ENCODE measurements around the gene SKAP1. TPM values are rescaled to one million over a fixed set of nuclear protein-coding genes. Genes with fewer than 3 reads are reported as not detected.

Gene SKAP1
- total and polyA plus RNA-seq, 2 of the 13 experiments (the other 11 are each of a cell fraction or from before 2014, with no cell fraction given) = 0.21 TPM; not detected in 1

DNA sequence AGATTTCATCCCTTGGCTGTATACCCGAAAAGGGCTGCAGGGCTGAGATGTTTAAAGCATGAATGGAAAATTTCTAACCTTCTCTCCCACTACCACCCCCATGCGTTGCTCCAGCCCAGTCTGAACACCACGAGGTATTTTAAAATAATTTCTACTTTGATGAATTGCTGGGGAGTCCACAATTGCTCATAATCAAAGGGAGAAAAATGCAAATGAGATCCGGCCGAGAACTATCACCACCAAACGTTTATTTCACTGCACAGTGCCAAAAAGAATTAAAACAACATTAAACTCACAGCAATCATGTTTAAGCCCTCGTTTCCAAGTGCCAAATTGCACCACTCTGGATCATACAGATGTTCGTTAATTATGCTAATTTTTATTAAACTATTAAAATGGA, 285.8 kb downstream of the SKAP1 start:
- no peak overlapping the region for H3K4me2 ChIP-seq (ENCODE audit: low read depth, low read length)
- peaks cover 0 to 27% of the 10 kb centered on the region in 2 experiments; a peak in 3 of 5 replicates for H3K27me3 ChIP-seq (ENCODE audit: control insufficient read depth in 1 of 2, insufficient read depth in 2 of 2, low read length in 2 of 2)
- no peaks in the 10 kb centered on the region for H4K20me1 ChIP-seq (ENCODE audit: insufficient read depth, low read length)
- H3K4me3 ChIP-seq (replicated peaks in 1 of 3; ENCODE audit: insufficient read depth in 1 of 3, low read depth in 2 of 3, low read length in 3 of 3) = no peak overlapping the region
- CTCF ChIA-PET (ENCODE audit: low intra/inter-chr PET ratio, low total read pairs) = no interaction called here
- TF ChIP-seq, protein P1, sequence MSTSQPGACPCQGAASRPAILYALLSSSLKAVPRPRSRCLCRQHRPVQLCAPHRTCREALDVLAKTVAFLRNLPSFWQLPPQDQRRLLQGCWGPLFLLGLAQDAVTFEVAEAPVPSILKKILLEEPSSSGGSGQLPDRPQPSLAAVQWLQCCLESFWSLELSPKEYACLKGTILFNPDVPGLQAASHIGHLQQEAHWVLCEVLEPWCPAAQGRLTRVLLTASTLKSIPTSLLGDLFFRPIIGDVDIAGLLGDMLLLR (CRISPR knock-in tag; IDR thresholded peaks at IDR 0.05) = no peak
- TF ChIP-seq ZNF782 (CRISPR knock-in tag; IDR thresholded peaks at IDR 0.05; ENCODE audit: borderline replicate concordance) = no peak
- no peak for TF ChIP-seq JUN (CRISPR knock-in tag; IDR thresholded peaks at IDR 0.05)
- TF ChIP-seq ZSCAN12 (CRISPR knock-in tag; IDR thresholded peaks at IDR 0.05) = no peak
- TF ChIP-seq ZBTB21 (CRISPR knock-in tag; IDR thresholded peaks at IDR 0.05) = no peak
- H3K79me2 ChIP-seq (ENCODE audit: insufficient read depth, low read length) = no peaks in the 10 kb centered on the region
- no TSS peak for BruUV-seq (replicated peaks)
- POLR2A ChIA-PET = no interaction called here
- H3K9ac ChIP-seq (ENCODE audit: insufficient read depth, low read depth, low read length) = no peak overlapping the region
- no peak overlapping the region for H2AFZ ChIP-seq (ENCODE audit: low read length)
- H3K9me3 ChIP-seq (ENCODE audit: low read length) = no peaks in the 10 kb centered on the region
- in situ Hi-C loops (cut with HindIII; ENCODE audit: extremely low pct_ligation_motif_present, low pct_unique_long_range_greater_than_20kb) (no loop called here), intact Hi-C loops (cut with micrococcal nuclease; ENCODE audit: unreplicated experiment) (no loop called here)
- H3K4me1 ChIP-seq (ENCODE audit: insufficient read depth, low read length) = no peaks in the 10 kb centered on the region
- ATAC-seq = no peak
- no peak for DNase-seq (ENCODE audit: low spot score)
- H3K36me3 ChIP-seq (replicated peaks in 1 of 2; ENCODE audit: control insufficient read depth in 1 of 2, insufficient read depth in 2 of 2, low read length in 2 of 2) = no peaks in the 10 kb centered on the region
- WGBS (ENCODE audit: low lambda C conversion rate) = 3% methylated on average over 8 of the region's 8 CpGs
- H3K27ac ChIP-seq (ENCODE audit: extremely low read length, insufficient read depth, low read length) = no peak overlapping the region
- no peak for FAIRE-seq

DNA sequence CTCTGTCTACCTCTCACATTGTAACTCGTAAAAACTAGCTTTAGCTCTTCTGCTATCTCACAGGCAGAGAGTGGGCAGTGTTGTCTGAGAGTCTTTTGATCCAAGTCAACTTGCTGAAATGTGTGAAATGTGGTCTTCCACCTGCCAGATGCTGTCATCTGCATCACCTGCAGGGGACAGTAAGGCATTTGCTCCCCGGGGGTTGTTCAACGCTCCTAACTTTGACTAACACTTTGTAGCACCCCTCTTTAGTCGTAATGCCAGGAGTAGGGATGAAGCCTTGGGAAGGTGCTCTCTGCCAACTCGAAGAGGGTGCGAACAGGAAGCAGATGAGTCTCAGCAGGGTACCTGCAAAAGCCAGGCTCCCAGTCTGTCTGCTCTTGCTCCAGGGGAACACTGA, 286.4 kb downstream of the SKAP1 start:
- peaks cover 0 to 25% of the 10 kb centered on the region in 2 experiments; a peak in 3 of 5 replicates for H3K27me3 ChIP-seq (ENCODE audit: control insufficient read depth in 1 of 2, insufficient read depth in 2 of 2, low read length in 2 of 2)
- H3K36me3 ChIP-seq (replicated peaks in 1 of 2; ENCODE audit: control insufficient read depth in 1 of 2, insufficient read depth in 2 of 2, low read length in 2 of 2) = no peaks in the 10 kb centered on the region
- BruUV-seq (replicated peaks) = no TSS peak
- WGBS (ENCODE audit: low lambda C conversion rate) = 4% methylated on average over 6 of the region's 6 CpGs
- no peaks in the 10 kb centered on the region for H4K20me1 ChIP-seq (ENCODE audit: insufficient read depth, low read length)
- no peaks in the 10 kb centered on the region for H3K79me2 ChIP-seq (ENCODE audit: insufficient read depth, low read length)
- no peak overlapping the region for H2AFZ ChIP-seq (ENCODE audit: low read length)
- TF ChIP-seq CCDC6 (CRISPR knock-in tag; IDR thresholded peaks at IDR 0.05) (no peak), CTCF (CRISPR knock-in tag; IDR thresholded peaks at IDR 0.05) (0 out of 2 replicates have a peak, but pooled peaks have one; percentile 22)
- no peak overlapping the region for H3K4me2 ChIP-seq (ENCODE audit: low read depth, low read length)
- no peak overlapping the region for H3K27ac ChIP-seq (ENCODE audit: extremely low read length, insufficient read depth, low read length)
- in situ Hi-C loops (cut with HindIII; ENCODE audit: extremely low pct_ligation_motif_present, low pct_unique_long_range_greater_than_20kb) = no loop called here
- FAIRE-seq (no peak), ATAC-seq (no peak; the same call in 1 of the 3 replicates), DNase-seq (ENCODE audit: low spot score) (no peak)
- no peak overlapping the region for H3K4me3 ChIP-seq (replicated peaks in 1 of 3; ENCODE audit: insufficient read depth in 1 of 3, low read depth in 2 of 3, low read length in 3 of 3)
- ChIA-PET POLR2A (no interaction called here), CTCF (ENCODE audit: low intra/inter-chr PET ratio, low total read pairs) (no interaction called here)
- no peaks in the 10 kb centered on the region for H3K9me3 ChIP-seq (ENCODE audit: low read length)
- intact Hi-C loops (cut with micrococcal nuclease; ENCODE audit: unreplicated experiment) = no loop called here
- H3K9ac ChIP-seq (ENCODE audit: insufficient read depth, low read depth, low read length) = no peak overlapping the region
- no peaks in the 10 kb centered on the region for H3K4me1 ChIP-seq (ENCODE audit: insufficient read depth, low read length)

Measured in HepG2 (cell line).